ENCODE measurements around the gene KRCC1.
A peak's percentile ranks its signal among the peaks of the same experiment; 100 is the strongest.
"Not testable (repeated sequence)": the region's sequence is repeated elsewhere in the genome, so short reads cannot be mapped to it uniquely, and the experiment has no call there.

KRCC1 gene

DNA sequence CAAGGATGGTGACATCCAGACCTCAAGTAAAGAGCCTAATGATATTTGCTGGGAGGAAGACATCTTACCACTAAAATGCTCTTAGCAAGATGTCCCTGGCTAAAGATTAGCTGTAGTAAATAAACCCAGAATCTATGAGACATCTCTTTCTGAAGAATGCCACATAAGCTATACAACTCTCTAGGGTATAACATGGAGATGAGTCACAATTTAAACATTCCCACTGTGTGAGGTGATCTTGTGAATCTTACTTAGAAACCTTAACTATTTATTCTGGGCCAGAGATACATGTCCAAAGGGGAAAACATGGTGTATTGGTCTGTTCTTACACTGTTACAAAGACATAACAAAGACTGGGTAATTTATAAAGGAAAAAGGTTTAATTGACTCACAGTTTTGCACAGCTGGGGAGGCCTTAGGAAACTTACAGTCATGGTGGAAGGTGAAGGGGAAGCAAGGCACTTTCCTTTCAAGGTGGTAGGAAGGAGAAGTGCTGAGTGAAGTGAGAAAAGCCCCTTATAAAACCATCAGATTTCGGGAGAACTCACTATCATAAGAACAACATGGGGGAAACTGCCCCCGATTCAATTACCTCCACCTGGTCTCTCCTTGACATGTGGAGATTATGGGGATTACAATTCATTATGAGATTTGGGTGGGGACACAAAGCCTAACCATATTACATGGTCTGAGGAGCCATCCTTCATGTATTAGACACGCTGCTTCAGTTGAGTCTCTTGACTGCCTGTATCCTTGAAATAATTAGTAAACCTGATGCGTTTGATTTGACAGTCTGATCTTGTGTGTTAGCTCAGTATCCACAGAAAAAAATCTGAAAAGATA lies 17.1 kb downstream of the KRCC1 start:
- no peak for DNase-seq (ENCODE audit: low read depth)

DNA sequence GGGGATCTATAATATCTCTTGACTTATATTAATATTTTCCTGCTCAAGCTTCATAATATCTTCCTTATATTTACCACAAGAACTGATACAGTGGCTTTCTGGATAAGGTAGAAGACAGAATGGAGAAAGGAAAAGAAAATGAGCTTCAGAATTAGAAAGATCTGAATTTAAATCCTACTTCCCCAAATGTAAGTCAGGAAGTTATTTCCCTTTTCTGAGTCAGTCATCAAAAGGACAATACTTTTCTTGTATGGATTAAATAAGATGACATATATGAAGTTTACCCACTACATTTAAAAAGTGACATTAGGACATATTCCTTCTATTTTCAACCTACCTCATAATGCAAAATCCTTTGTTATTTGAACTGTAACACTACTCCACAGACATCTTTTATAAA lies 19.0 kb downstream of the KRCC1 start:
- no peak for DNase-seq (ENCODE audit: low read depth)

DNA sequence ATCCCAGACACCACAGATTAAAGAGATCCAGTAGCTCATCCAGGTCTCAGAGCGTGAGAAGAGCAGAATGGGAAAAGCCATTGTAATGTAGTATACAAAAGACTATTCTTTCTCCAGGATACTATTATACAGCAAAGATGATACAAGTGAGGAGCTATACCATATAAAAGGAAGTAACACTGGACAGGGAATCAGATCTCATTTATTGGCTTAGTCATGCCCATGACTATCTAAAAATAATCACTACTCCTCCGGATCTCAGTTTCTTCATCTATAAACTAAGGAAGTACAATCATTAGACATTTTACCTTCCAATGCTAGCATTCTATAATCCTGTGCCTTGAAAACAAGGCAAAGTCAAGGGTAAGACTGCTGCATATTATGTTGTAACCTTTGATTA lies 19.4 kb downstream of the KRCC1 start:
- DNase-seq (ENCODE audit: low read depth), result no peak

DNA sequence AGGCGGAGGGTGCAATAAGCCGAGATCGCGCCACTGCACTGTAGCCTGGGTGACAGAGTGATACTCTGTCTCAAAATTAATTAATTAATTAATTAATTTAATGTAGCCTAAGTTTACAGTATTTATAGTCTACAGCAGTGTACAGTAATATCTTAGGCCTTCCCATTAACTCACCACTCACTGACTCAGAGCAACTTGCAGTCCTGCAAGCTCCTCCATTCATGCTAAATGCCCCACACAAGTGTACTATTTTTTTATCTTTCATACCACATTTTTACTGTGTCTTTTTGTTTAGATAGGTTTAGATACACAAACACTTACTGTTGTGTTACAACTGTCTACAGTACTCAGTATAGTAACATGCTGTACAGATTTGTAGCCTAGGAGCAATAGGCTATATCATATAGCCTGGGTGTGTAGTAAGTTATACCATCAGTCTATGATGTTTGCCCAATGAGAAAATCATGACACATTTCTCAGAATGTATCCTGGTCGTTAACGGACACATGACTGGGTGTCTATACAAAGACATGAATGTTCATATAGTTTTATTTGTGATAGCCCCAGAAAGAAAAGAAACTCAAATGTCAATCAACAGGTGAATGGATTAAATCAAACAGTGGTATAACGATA lies 23.4 kb downstream of the KRCC1 start:
- DNase-seq (ENCODE audit: low read depth), result no peak

DNA sequence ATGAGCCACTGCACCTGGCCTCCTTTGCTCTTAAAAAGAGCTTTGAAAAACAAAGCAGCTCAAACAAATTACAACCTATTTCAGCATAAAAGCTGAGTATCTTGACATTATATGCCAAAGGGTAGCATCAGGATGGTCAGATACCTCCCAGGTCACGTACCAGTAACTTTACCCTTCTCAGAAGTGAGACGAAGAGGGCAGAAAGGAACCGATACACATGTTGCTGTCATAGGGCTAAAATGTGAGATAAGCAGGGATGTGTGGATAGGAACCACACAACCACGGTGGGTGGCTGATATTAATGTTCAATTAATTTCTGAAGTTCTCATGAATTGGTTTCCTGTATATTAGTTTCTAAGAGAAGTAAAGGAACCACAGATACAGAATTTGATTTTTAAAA lies 26.7 kb downstream of the KRCC1 start:
- no peak for DNase-seq (ENCODE audit: low read depth)

DNA sequence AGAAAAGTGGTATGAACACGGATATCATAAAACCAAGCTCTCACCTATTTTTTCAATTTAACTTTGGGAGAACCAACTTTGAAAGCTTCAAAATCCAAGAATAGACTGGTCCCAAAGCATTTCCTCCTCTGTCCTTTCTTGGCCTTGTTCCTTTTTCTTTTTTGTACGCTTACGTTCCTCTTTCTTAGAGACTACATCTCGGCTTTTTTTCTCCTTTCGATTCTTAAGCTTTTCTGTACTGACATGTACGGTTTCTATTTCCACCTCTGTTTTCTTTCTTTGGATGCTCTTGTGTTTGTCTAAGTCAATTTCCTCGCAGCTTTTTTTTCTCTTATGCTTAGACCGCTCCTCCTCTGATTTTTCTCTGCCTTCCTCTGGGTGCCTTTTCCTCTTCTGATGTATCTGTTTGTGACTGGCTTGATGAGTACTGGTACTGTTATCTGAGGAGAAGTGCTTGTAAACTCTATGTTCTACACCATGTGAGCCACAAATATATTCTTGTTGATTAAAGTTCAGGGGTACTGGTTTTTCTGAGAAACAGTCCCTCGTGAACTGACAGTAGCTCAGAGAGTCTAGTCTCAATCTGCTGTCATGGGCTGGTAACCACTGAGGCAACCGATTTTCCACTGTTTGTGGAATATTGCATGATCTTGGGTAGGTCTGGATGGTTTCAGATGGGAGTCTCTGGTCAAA lies 27.7 kb downstream of the KRCC1 start:
- no peak for DNase-seq (ENCODE audit: low read depth)

DNA sequence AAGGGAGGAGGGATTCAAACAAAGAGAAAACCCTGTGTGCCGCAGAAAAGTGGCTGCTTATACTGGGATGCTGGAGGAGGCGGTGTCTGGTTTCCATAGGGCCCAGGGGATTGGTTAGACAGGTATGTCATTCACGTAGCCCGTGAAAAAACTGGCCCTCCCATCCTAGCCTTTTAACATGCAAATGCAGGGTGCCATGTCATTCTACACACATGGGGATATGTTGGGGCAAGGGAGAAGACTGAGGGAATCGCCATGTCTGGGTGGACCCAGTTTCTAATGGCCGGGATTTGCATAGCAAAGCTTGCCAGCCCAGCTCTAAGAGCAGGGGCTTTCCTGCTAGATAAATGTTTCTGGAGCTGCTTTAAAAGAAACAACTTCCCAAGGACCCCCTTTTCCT lies 31.1 kb downstream of the KRCC1 start:
- DNase-seq (ENCODE audit: low read depth), result no peak

DNA sequence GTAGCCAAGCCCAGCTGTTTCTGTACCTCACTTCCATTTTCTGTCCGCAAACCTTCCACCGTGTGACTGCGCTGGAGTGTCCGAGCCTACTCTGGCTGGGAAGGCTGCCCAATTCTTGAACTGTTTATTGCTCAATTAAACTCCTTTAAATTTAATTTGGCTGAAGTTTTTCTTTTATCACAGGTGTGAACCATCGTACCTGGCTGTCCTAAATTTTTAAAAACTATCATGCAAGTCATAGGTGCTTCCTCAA lies 33.0 kb downstream of the KRCC1 start:
- no peak for DNase-seq (ENCODE audit: low read depth)

DNA sequence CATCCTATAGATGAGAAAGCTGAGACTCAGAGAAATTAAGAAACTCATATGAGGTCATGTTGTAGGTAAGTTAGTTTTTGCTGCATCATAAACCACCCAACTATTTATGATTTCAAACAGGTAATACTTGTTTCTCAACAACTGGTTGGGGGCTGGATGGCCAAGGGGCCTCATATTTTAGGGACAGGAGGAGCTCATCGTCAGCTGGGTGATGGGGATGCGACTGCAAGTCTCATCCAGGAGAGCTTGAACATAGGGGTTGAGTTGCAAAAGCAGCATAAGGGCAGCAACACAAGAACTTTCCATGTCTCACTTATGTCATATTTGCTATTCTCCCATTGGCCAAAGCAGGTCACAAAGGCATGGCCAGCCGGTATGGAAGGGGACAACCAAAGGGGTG lies 35.6 kb downstream of the KRCC1 start:
- DNase-seq (ENCODE audit: low read depth), result no peak

DNA sequence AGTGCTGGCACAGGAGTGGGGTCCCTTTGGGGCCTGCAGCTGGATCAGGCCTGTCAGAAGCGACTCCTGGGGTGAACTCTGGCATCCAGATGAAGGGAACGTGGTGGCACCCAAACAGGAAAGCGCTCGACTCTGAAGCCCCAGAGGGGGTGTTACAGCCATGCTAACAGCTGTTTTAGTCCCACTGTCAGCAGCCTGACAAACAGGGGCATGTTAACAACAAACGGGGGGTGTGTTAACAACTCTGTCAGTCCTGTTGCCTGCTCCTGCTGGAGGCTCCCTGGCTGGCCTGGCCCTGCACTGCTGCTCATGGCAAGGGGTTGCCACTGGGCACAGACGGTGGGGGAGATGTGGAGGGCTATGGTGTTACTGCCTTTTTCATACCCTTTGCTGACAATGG lies 36.7 kb downstream of the KRCC1 start:
- no peak for DNase-seq (ENCODE audit: low read depth)

DNA sequence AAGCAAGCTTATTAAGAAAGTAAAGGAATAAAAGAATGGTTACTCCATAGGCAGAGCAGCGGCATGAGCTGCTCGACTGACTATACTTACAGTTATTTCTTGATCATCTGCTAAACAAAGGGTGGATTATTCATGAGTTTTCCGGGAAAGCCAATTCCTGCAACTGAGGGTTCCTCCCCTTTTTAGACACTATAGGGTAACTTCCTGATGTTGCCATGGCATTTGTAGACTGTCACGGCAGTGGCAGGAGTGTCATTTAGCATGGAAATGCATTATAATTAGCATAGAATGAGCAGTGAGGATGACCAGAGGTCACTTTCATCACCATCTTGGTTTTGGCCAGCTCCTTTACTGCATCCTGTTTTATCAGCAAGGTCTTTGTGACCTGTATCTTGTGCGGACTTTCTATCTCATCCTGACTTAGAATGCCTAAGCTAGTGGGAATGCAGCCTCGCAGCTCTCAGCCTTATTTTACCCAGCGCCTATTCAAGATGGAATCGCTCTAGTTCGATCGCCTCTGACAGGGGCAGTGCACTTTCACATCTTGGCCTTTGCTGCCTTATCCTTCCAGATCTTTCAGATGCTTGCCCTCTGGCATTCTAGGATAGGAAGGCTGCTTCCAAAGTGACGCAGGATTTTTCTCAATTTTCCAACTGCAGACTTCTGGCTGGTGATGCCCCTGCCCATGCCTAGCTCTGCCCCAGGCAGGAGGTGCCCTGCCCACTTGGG lies 37.3 kb downstream of the KRCC1 start:
- not testable (repeated sequence) for DNase-seq (ENCODE audit: low read depth)

DNA sequence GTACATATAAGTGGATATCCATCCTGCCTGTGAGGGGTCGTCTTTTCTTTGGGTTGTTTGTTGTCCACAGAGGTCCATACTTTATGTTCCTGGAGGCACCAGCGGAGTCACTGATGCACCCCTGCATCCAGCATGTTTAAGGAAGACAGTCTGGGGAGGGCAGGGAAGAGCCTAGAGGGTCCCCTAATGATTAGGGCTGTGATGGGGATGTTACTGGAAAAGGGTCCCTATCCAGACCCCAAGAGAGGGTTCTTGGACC lies 37.9 kb downstream of the KRCC1 start:
- DNase-seq (ENCODE audit: low read depth), result not testable (repeated sequence)

DNA sequence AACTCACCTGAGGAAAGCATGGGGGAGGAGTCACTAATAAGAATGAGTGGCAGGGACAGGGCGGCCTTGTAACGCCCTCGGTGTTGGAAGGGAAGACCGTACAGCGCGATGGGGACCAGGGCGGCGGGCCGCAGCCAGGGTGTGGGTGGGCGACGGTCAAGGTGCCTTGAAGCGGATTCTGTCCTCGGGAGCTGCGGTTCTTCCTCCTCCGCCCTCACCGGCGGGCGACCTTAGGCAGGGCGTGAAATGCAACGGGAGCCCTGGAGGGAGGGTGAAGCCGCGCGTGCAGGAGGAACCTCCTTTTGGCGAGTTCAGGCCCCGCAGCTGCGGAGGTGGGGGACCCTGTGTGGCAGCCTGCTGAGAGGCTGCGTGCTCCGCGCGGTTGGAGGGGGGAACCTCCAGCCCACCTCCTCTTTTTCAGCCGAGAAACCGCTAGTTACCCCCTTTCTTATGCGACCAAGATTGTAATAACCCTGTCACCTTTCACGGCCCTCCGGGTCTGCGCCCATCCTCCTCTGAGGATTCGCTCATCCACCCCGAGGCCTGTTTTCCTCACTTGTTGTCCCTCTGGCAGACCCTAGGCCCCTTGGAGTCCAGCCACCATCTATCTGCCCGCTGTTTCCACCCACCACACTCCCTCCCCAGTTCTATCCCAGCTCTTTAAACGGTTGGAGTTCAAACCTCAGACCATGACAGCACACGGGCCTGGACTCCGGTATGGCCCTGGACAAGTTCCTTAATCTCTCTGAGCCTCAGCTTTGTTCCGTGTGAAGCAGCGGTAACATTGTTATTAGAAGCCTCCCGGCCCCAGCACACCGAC lies 38.4 kb downstream of the KRCC1 start:
- no peak for DNase-seq (ENCODE audit: low read depth)

DNA sequence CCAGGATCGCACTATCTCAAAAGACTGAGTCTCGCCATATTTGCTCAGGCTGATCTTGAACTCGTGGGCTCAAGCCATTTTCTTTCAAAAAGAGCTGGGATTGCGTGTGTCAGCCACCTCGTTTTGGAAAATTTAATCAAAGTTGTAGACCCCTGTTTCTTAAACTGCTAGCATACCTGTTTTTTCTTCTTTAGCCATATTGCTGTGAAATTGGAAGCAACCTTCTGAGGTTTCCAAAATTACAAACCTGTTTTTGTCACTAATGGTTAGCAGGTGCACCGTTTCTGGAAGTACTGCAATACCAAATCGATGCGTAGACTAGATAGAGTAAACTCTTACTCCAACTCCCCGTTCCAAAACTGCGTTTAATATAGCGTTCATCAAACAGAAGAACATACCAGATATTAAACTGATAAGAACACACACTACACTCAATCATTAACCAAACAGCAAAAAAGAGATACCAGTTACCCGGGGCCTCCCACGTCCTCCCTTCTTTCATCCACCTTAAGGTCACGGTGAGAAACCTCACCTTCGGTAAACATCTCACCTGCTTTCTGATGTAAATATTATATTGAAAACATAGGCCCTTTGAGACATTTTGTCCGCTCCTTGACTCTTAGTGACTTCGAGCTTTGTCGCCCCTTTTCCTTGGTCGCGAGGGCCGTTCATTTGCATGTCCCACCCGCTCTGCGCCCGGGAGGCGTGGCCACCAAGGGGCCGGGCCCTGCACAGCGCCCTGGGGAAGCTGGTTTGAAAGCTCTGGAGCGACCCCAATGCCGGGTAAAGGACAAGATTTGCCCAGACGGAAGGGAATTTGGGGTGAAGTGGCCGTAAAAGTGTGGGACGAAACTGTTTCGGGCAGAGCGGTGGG lies 39.3 kb downstream of the KRCC1 start, which contains the start of gene RNU2-63P:
TSS of gene RNU2-63P (minus strand) at position 462 of the 874 bp plus-strand sequence.
- peak; percentile 73 for DNase-seq (ENCODE audit: low read depth)

DNA sequence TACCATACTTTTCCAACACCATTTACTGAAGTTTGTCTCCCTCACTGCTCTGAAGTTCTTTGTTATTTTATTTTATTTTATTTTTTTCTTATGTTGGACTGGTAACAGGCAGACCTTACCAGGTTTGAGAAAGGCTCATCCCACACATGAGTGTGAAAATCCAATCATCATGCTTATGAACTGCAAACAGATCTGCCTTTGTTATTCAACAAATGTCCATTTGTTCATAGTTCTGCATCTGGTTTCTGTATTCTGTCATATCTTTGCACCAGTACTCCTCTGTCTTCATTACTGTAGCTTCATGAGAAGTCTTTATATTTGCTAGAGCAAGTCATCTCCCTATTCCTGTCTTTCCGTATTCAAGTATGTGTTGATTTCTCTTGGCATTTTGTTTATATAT lies 44.6 kb downstream of the KRCC1 start:
- DNase-seq (ENCODE audit: low read depth), result no peak

DNA sequence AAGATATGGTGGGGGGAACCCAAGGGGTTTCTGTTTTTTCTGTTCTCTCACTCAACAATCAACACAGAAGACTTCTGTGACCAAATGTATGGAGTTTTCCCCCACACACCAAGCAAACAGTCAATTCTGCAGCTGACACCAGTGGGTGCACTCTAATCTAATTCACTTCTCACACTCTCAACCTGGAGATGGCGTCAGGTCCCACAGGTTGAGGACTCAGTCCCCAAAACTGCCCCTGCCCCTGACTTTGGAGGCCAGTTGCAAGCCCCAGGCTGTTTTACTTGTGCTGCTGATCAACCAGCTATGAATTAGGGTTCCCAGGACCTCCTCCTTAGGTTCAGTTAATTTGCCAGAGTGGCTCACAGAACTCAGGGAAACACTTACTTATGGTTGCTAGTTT lies 45.4 kb downstream of the KRCC1 start:
- no peak for DNase-seq (ENCODE audit: low read depth)

DNA sequence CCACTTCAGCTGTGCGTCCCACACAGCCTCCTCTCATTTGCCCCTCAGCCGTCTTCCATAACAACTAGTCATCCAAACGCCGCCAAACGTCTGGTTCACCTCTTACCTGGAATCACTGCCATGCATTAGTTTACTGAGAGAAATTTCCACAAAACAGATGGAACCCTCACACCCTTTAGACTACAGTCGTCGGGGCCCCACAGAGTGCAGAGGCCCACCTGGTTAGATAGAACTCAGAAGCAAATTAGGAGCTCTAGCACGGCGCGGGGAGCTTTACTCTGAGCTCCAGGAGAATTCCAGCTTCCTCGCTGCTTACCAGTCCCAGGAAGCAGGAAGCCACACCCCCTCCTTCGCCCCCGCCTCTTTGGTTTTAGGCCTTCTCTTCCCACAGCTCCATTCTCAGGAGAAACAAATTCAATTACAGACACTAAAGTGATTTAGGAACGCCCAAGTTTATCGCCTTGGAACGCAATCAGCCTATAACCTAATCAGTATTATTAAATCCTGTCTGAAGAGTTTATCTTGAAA lies 48.6 kb downstream of the KRCC1 start:
- no peak for DNase-seq (ENCODE audit: low read depth)

DNA sequence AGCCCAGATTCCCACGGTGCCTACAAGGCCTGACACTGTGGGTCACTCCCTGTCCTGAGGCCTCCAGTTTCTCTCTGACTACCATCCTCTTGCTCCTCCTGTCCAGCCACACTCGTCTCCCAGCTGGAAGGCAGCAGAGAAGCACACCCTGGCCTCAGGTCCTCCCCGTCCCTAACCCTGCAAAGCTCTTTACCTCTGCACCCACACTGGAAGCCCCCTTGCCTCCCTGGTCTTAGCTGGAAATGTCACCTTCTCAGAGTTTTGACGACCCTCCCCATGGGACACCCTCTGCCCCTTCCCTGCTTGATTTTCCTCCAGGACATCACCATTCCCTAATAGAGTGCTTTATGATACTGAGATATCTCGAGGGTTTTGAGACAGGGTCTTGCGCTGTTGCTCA lies 49.8 kb downstream of the KRCC1 start:
- DNase-seq (ENCODE audit: low read depth), result no peak

DNA sequence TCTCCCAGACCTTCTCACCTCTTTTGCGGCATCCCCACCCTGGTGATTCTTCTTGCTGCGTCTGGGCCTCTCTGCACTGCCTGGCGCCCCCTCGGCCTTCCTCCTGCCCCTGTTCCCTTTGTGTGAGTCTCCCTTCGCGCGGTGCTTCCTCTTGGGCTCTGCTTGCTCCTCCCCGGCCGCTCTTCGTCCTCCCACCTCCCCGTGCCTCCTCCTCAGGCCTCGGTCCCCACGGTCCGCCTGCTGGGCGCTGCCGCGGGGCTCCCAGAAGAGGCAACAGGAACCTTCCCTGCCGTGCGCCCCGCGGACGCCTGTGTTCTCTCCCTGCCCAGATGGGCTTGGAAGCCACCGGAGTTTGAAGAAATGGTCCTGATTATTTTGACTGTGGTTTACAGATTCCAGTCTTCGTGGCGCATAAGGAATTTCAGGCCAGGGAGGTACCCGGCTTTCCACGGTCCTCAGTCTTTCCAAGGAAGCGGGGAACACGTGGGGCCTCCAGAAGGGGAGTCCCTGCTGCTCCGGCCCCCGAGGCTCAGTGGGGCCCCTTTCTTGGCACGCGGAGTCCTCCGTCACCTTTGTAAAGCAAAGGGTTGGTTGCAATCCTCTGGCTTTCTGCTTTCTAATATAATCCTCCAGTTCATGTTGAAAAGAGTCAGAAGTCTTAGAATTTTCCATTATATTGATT lies 52.4 kb downstream of the KRCC1 start:
- no peak for DNase-seq (ENCODE audit: low read depth)

DNA sequence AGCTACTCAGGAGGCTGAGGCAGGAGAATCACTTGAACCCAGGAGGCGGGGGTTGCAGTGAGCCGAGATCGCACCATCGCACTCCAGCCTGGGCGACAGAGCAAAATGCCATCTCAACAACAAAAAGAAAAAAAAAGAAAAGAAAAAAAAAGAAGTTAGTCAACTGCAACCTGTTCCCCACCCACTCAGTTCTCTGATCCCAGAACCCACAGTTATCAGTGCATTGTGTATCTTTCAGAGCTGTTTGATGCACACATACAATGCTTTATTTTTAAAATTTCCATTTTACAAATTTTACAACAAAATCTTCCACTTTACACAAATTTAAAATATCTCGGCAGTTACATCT lies 53.2 kb downstream of the KRCC1 start:
- DNase-seq (ENCODE audit: low read depth), result no peak

All from activated T-cell treated with anti-CD3 and anti-CD28 coated beads for 48 hours (primary cell).